Esophagus muscularis mucosa (tissue), 3 donors: ENCODE results near the gene PDXK.

Experiments used
- POLR2A ChIP-seq: fragments of 450-650 bp; IDR thresholded peaks from one replicate; pipeline ENCODE4 v1.6.1; 2017; ENCODE audit warnings: antibody characterized with exemption, moderate library complexity, mild to moderate bottlenecking, low read depth
- TF ChIP-seq, protein P1 (sequence below), 3 experiments: fragments of 200-600 bp in 2 of 3; fragments of 450-650 bp in 1 of 3; sonication (generic) in 2 of 3; IDR thresholded peaks; one replicate each; pipeline ENCODE4 v1.5.1; 2017 to 2019; ENCODE audit warnings: antibody characterized with exemption in 3 of 3, mild to moderate bottlenecking in 2 of 3, moderate library complexity in 1 of 3

DNA sequence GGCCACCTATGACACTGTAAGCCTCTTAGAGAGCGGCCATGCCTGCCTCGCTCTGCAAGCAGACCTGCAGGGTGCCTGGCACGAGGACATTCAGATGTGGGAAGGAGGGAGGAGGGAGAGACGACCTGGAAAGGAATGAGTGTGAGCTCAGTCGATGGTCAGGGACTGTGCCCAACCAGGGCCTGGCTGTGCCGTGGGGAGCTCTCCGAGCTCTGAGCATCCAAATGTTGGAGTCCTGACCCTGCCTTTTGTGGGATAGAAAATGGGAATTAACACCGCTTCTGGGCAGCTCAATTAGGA, 49.9 kb downstream of the PDXK start:
- TF ChIP-seq, protein P1, sequence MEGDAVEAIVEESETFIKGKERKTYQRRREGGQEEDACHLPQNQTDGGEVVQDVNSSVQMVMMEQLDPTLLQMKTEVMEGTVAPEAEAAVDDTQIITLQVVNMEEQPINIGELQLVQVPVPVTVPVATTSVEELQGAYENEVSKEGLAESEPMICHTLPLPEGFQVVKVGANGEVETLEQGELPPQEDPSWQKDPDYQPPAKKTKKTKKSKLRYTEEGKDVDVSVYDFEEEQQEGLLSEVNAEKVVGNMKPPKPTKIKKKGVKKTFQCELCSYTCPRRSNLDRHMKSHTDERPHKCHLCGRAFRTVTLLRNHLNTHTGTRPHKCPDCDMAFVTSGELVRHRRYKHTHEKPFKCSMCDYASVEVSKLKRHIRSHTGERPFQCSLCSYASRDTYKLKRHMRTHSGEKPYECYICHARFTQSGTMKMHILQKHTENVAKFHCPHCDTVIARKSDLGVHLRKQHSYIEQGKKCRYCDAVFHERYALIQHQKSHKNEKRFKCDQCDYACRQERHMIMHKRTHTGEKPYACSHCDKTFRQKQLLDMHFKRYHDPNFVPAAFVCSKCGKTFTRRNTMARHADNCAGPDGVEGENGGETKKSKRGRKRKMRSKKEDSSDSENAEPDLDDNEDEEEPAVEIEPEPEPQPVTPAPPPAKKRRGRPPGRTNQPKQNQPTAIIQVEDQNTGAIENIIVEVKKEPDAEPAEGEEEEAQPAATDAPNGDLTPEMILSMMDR (IDR thresholded peaks at IDR 0.05), result no peak
- no peak for TF ChIP-seq POLR2A
